Left cardiac atrium (tissue), 4 donors: ENCODE data around the gene TEKTIP1. TPM values are rescaled to one million over a fixed set of nuclear protein-coding genes. Genes with fewer than 3 reads are reported as not detected.
"Not testable (repeated sequence)": the region's sequence is repeated elsewhere in the genome, so short reads cannot be mapped to it uniquely, and the experiment has no call there.

Experiments
- ATAC-seq, 2 donors: fragments of 200-7000 bp; cut with Tn5 transposase; one replicate each; pipeline ENCODE4 v1.9.1; 2020; ENCODE audit warnings: mild to moderate bottlenecking in 2 of 2, moderate library complexity in 2 of 2
- DNase-seq: peaks from one replicate; pipeline ENCODE4 v3.0.0-alpha.2; 2020
- intact Hi-C, 2 donors: fragments of 100-400 bp; cut with DNase I; formaldehyde crosslinking; loops; one replicate each; pipeline versions ENCODE4 v1.14.1 to v1.15.1; 2022 to 2023
- total RNA-seq, 2 donors: library from RNA; stranded (reverse); fragmentation: NEBNext Ultra II Directional; extraction: Animal tissue kit (Norgen Biotek cat#: 25700); gene quantifications; one replicate each; pipeline ENCODE4 v1.2.1, GENCODE V29; 2021
- donor health status: DM: no; HTN: yes; CAD: no.
- donor health status: DM: no; HTN: yes; CAD: no; lungs with severe emphysema.
- donor health status: DM: yes; HTN: yes; CAD: no.
- donor health status: Dilated cardiomyopathy.

TEKTIP1 gene
- total RNA-seq, 2 donors from 2014 or later, result 0.52 TPM; not detected in 1

- DNase-seq (peak; percentile 48), ATAC-seq (peak; percentile 7 to 13)
- intact Hi-C loops, result no loop called here
These were observed 32.3 kb upstream of the TEKTIP1 start for GRCh38 chr19:3506384-3507340.

- no peak for DNase-seq
- intact Hi-C loops, result no loop called here
- ATAC-seq, result peak in 1 of 2 donors; percentile 3
These were observed 31.4 kb upstream of the TEKTIP1 start for GRCh38 chr19:3507371-3508120.

- ATAC-seq, DNase-seq, intact Hi-C loops: not testable (repeated sequence)
These were observed 30.8 kb upstream of the TEKTIP1 start for GRCh38 chr19:3508121-3508661.

GRCh38 chr19:3508771-3509535 lies 30.0 kb upstream of the TEKTIP1 start:
- intact Hi-C loops, result no loop called here
- ATAC-seq, result no peak
- DNase-seq, result no peak

- intact Hi-C loops, result no loop called here
- DNase-seq (no peak), ATAC-seq (no peak)
These were observed 29.4 kb upstream of the TEKTIP1 start for GRCh38 chr19:3509566-3509989.

GRCh38 chr19:3510727-3511126 lies 28.2 kb upstream of the TEKTIP1 start:
- DNase-seq (no peak), ATAC-seq (no peak)
- intact Hi-C loops, result no loop called here

- ATAC-seq (no peak), DNase-seq (no peak)
- intact Hi-C loops, result no loop called here
These were observed 27.3 kb upstream of the TEKTIP1 start for GRCh38 chr19:3511506-3512251.

GRCh38 chr19:3512562-3513228 lies 26.3 kb upstream of the TEKTIP1 start:
- ATAC-seq, result peak in 1 of 2 donors; percentile 16

GRCh38 chr19:3513229-3514140 lies 25.5 kb upstream of the TEKTIP1 start:
- DNase-seq (no peak), ATAC-seq (peak; percentile 14 to 56)
- intact Hi-C loops, result no loop called here

More at GRCh38 chr19:3512562-3513228, 26.3 kb upstream of the TEKTIP1 start:
- intact Hi-C loops, result no loop called here
- DNase-seq, result no peak

- intact Hi-C loops, result no loop called here
- ATAC-seq, result no peak
- DNase-seq, result no peak
These were observed 24.0 kb upstream of the TEKTIP1 start for GRCh38 chr19:3514930-3515329.

- no peak for ATAC-seq
- no peak for DNase-seq
- intact Hi-C loops, result no loop called here
These were observed 23.0 kb upstream of the TEKTIP1 start for GRCh38 chr19:3515891-3516422.

GRCh38 chr19:3516675-3517207 lies 22.2 kb upstream of the TEKTIP1 start:
- intact Hi-C loops, result no loop called here
- ATAC-seq, result no peak
- DNase-seq, result no peak

- no peak for ATAC-seq
- no peak for DNase-seq
- intact Hi-C loops, result no loop called here
These were observed 21.3 kb upstream of the TEKTIP1 start for GRCh38 chr19:3517638-3518037.

GRCh38 chr19:3518255-3518654 lies 20.7 kb upstream of the TEKTIP1 start:
- ATAC-seq (no peak), DNase-seq (no peak)
- intact Hi-C loops, result no loop called here

GRCh38 chr19:3518659-3519058 lies 20.3 kb upstream of the TEKTIP1 start:
- no peak for ATAC-seq
- no peak for DNase-seq
- intact Hi-C loops, result no loop called here

- intact Hi-C loops, result no loop called here
- ATAC-seq (no peak), DNase-seq (no peak)
These were observed 19.8 kb upstream of the TEKTIP1 start for GRCh38 chr19:3519126-3519525.
